IPS-NIHi11 (cell line): ENCODE data around the gene PLCB3.
A peak's percentile ranks its signal among the peaks of the same experiment; 100 is the strongest.

ENCODE experiments used
- DNase-seq: peaks from one replicate; pipeline ENCODE4 v3.0.0; 2012; ENCODE audit warnings: mixed read lengths, low spot score

PLCB3 gene

DNA sequence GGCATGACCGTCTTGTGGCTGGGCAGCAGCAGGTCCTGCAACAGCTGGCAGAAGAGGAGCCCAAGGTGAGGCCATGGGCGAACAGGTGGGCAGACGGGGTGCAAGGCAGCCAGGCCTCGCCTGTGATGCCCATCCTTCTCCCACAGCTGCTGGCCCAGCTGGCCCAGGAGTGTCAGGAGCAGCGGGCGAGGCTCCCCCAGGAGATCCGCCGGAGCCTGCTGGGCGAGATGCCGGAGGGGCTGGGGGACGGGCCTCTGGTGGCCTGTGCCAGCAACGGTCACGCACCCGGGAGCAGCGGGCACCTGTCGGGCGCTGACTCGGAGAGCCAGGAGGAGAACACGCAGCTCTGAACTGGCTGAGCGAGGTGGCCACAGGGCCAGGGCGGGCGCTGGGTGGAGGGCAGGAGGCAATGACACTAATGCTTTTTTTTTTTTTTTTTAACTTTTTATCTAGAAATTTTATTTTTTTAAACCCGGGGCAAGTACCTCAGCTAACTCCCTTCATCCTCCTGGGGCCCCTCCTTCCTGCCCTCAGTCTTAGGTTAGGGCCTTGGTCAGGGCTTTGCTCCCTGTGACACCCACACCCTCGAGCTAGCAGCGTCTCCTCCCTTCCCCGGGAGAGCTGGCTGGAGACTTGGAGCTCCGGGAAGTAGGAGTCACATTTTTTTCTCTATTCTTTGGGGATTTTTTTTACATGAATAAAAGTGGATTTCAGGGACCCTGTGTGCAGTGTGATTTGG is 16.0 kb downstream of the PLCB3 start:
- no peak for DNase-seq

DNA sequence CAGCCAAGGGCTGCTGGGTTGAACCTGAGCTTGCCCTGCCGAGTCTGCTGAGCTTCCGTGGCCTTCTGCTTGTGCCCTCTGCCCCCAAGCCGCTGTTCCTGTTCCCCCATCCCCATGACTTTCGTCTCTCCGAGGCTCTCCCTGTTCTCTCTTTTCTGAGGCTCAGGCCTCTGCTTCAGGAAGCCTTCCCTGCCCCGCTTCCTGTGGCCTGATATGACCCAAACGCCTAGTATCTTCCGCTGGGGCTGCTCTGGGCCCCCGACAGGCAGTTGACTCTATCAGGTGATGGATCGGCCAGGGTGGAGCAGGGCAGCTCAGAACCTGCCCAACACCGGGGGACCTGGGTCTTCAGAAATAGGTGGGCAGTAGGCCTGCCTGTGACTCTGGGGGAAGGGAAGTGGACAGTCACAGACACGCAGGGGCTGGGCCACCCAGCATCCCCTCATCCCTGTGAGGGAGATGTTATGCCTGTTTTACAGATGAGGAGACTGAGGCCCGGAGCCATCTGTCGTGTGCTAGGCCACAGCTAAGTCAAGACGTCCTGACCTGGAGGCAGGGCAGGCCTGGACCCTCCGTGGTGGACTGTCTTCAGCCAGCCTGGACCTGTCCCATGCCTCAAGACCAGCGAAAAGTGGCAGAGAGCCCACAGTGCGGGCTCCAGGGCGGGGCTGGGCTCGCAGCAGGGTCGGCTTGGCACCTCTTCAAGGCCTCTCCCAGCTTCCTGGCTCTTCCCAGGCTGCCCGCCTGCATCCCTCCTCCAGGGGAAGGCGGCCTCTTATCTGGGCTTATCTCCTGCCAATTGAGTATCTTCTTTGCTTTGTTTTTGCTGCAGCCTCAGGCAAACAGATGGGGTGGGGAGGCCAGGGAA is 16.9 kb downstream of the PLCB3 start:
- DNase-seq = no peak

DNA sequence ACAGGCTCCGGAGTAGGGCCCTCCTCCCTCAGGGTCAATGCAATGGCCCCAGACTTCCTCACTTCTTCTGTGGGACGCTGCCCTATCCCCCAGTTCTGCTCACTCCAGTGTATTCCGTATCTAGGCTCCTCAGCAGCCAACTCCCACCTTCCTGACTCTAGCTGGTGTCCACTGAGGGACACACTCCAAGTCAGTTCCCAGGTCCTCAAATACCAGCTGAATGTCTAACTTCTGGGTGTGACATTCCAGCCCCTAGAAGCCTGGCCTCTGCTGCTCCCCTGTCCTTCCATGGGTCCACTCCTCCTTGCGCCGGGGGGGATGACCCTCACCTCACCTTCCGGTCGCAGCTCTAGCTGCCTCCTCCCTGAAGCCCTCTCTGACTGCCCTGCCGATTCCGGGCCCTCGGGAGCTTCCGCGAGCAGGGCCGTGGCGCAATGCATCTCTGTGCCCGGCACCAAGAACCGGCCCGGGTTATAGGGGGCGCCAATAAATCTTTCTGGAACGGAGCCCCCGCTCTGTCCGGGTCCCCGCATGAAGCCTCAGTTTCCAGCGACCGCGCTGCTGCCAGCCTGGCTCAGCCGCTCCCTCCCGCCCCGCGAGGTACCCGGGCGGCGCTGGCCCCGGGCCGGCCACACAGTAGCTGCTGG is 17.7 kb downstream of the PLCB3 start:
- DNase-seq = no peak

DNA sequence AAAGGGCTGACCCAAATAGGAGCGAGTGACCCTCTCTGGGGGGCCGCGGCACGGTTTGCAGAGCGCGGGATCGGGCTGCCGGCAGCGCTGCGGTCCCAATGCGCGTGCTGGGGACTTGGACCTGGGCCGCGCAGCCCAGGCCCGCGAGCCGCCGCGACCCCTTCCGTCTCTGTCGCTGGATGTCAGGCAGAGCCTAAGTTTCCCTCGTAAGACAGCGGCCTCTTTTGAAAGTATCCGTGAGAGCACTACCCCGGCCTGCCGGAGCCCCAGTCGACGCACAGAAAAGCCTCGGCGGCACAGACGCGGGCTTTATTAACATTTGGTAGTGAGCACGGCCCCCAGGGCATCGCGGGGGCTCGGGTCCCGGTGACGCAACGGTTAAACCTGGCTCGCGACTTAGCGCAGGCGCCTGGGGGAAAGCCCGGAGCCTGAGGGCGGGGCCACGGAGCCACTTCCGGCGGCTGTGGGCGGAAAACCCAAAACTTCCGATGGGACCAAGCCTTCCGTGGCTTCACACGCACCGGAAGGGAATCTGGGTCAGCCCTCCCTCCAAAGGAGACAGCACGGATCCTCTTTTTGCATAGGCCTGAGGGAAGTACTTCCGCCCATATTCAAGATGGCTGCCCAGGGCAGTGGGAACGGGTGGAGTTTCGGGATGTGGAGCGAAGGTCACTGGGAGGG is 18.4 kb downstream of the PLCB3 start:
- DNase-seq = peak; percentile 82

DNA sequence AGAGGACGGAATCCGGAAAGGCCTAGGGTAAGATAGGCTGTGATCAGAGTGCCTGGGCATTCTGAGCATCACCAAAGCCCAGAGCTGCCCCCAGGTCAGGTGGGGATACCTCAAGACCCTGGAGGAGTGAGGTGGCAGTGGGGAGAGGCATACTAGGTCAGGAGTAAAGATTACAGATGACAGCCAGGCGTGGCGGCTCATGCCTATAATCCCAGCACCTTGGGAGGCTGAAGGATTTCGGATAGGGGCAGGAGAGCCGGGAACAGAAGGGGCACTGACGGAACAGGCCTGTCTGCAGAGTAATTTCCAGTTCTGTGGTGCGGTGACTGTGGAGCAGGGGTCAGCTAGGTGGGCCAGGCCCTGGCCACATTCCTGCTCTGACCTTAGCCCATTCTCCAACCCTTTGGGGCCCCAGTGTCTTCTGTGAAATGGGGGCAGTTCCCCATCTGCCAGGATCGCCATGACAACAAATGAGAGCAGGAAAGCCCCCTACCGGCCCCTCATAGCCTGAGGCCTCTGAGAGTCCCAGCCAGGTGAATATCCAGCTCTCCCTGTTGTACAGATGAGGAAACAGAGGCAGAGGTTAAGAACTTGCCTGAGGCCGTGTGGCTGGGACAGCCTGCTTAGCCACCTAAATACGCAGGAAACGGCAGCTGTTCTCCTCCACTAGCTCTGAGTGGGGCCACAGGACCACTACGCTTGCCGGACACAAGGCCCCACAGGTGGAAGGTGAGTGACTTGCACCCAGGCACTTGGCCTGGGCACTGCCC is 23.9 kb downstream of the PLCB3 start:
- DNase-seq = no peak

DNA sequence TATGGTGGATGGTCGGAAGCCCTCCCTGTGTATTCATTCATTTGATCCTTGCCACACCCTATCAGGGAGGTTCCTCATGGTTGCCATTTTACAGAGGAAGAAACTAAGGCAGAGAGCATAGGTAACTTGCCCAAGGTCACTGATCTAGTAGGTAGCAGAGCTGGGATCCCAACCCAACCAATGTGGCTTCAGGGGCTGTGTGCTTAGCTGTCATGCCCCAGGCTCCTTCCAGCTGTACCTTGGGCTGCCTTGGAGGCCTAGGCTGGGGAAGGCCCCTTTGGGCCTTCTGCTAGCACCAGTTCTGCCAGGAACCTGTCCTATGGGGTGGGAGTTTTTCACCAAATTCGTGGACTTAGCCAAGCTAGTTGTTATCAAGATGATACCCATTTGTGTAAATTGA is 24.5 kb downstream of the PLCB3 start:
- DNase-seq = no peak

DNA sequence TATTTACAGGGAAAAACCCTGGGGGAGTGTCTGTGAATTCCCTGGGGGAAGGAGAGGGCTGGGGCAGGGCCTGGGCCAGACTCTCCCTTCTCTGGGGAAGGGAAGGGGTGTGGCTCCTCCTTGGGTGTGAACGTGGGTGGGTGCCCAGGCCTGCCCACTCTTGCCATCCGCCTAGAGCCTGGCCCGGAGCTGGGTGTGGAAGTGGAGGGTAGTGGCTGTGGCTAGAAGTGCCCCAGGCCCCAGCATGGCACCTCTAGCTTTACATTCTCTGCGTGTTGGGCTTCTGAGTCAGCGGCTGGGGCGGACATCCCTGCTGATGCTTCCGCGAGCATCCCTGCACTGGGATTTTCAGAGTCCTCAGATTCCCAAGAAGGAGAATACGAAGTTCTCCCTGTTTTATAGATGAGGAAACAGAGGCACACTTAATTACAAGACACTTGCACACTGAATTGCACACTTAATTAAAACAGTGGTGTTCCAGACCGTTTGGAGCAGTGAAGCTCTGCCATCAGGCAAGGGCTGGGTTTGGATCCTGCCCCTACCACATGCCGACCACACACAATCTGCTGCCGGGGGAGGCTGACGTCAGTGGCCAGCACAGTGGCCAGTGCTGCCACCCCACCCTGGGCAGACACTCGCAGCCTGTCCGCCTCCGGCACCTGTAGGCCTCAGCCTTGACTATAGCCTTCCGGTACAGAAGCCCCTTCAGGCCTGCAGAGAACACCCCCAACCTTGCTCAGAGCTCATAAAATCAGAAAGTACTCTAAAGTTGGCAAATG is 25.5 kb downstream of the PLCB3 start:
- DNase-seq = no peak

DNA sequence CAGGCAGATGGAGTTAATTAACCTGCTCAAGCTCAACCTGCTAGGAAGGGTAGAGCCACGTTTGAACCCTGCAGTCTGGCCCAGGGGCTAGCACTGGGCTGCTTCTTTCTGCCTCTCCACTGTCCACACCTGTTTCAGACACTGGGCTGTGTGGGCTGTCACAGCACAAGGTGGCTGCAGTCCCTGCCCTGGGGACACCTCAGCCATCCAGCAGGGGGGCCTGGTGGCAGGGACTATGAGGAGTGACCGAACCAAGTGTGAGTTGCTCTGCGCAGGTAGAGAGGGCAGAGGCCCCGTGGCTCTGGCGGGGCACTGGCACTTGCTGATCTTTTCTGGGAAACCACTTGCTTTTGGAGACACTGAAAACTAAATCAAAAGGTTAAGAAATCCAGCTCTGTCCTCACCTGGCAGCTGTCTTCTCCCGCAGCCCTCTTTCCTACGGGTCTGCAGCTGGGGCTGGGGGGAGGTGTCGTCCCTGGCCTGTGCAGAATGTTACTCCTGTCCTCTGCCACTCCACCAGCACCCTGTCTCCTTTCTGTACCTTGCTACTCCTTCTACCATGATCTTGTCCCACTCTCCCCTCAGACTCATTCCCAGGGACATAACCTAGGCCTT is 27.4 kb downstream of the PLCB3 start:
- no peak for DNase-seq

DNA sequence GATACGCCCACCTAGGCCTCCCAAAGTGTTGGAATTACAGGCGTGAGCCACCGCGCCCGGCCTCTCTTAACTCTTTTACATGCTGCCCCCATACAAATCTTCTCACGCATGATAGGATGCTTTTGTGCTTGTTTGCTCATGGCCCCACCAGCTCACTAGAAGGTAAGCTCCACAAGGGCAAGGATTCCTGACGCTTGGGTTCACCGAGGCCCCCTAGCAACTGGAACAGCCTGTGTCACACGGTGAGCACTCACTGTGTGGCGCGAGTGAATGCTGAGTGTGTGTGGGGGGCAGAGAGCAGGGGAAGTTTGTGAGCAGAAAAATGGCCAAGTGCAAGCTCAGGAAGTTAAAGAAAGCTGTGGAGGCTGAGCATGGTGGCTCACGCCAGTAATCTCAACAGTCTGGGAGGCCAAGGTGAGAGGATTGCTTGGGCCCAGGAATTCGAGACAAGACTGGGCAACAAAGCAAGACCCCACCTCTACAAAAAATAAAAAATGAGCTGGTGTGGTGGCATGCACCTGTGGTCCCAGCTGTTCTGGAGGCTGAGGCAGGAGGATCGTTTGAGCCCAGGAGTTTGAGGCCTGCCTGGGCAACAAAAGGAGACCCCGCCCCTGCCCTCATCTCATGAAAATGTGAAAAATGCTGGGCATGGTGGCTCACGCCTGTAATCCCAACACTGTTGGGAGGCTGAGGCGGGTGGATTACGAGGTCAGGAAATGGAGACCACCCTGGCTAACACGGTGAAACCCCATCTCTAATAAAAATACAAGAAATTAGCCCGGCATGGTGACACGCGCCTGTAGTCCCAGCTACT is 30.8 kb downstream of the PLCB3 start:
- DNase-seq = no peak

DNA sequence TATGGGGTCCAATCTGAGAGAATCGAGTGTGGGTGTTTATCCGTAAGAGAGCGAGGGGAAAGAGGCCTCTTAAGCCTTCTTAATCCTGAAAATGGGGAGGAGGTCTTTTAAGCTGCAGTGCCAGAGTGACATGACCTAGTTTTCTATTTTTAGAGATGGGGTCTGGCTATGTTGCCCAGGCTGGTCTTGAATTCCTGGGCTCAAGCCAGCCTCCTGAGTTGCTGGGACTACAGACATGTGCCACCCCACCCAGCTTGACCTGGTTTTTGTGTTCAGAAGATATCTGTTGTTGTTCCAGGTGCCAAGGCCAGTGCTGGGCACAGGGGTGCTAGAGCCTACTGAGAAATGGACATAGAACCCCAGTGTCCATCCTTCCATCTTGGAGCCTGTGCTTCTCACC is 31.8 kb downstream of the PLCB3 start:
- no peak for DNase-seq

DNA sequence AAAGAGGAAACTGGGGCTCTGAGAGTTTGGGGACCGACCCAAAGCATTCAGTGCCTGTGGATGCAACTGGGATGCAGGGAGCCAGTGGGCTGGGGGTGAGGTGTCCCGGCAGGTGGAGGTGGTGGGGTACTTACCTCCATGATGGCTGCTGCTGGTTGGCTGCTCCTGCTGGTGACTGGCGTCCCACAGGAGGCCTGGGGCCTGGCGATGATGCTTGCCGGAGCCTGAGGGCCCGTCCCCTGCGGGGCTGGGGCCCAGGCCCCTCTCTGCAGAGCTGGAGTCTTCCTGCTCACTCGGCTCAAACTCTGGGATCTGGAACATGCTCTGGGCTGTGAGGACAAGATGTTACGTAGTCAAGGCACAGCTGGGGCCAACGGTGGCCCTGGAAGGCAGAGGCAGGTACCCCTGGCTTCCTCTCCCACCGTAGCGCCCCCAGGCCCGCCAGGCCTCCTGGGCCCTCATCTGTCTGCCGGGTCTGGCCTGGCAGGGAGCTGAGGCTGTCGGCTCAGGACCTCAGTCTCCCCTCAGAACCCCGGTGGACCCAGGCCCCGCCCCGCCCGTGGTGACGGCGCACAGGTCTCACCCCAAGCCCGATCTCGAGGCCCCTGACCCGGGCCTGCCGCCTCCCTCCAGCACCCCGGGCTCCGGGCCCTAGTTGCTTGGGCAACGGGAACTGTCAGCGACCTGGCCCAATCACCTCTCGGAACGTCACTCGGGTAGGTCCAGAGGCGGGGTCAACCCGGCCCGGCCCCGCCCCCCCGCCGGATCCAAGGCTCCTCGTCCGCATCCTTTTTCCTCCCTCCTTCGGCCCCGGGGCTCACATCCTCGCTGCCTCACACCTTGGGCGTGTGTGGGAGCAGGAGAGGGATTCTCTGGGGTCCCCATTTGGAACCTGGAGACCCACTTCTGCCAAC is 33.0 kb downstream of the PLCB3 start, which contains the start of gene BAD:
BAD (minus strand) TSS at position 618 of the 914 bp plus-strand sequence; CDS start at position 321, 297 bp downstream.
- peak; percentile 99 for DNase-seq

DNA sequence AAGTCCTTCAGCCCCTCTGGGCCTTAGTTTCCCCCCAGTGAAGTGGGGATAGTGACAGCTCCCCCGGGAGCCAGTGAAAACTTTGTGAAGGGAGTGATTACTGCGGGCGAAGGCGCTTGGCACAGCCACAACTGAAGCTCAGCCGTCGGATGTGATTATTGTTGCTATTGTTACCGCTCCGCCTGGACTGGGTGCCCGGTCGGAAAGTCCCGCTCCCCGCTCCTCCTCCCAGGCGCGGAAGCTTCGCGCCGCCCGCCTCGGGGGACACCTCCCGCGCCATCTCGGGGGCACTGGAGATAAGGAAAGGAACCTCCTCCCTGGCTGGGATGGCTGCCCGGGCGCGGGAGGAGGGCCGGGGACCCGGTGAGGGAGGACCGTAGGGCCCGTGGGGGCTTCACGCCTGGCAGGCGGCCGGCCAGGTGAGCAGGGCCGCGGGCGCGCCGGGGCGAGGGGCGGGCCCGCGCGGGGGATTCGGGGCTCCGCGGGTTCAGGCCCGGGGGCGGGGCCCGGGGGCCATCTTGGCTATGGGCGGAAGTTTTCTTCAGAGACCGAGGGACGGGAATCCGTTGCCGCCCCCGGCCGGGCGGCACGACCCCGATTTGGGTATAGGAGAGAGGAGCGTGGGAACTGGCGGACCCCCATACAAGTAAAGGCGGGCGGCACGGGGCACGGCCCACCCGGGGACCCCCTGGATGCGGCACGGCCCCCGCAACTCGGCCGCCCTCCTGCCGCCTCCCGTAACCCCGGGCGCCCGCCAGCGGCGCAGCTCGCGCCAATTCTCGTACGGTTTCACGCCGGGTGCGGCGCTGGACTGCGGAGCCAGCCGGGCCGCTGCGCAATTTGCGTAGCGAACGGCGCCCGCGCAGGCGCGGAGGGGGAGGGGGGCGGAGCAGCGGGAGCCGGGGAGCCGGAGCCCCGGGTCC is 33.9 kb downstream of the PLCB3 start, which contains the start of gene GPR137:
GPR137 (plus strand) TSS at position 887 of the 923 bp plus-strand sequence. CDS start 677 bp downstream, outside the sequence.
- peak; percentile 94 for DNase-seq

DNA sequence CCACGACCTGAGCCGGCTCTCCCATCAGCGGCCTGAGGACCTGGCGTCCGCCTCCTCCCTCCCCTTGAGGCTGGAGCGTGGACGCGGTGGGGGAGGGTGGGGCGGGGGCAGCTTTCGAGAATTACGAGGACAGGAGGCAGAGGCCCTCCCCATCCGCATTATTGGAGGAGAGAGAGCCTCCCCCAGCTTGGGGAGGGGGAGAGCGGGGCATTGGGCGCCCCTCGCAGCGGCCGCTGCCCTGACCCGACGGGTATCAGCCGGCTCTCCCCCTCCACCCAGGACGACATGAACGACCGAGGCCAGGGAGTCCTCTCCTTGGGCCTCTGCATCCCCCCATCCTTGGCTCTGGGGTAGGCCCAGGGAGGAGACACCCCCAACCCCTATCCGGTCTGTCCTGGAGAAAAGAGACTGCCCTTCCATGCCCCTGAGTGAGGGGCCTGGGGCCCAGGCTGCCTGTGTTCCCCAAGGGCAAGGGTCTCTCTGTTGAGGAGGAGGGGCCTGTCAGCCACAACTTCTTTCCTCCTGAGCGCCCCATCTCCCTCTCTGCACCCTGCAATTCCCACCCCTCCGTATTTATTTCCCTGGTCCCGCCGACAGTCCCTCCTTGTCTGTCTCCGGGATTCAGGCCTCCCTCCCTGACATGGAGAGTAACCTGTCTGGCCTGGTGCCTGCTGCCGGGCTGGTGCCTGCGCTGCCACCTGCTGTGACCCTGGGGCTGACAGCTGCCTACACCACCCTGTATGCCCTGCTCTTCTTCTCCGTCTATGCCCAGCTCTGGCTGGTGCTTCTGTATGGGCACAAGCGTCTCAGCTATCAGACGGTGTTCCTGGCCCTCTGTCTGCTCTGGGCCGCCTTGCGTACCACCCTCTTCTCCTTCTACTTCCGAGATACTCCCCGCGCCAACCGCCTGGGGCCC is 34.8 kb downstream of the PLCB3 start:
- no peak for DNase-seq

DNA sequence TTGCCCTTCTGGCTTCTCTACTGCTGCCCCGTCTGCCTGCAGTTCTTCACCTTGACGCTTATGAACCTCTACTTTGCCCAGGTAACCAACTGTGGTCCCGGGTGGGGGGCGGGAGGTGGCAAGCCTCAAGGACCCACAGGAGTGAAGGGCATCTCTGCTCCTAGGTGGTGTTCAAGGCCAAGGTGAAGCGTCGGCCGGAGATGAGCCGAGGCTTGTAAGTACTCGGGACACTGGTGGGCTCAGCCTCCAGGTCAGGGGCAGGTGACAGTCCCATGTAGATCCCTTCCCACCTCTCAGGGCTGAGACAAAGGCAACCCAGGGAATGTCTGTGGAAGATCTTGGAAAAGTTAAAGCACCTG is 35.5 kb downstream of the PLCB3 start:
- DNase-seq = no peak

DNA sequence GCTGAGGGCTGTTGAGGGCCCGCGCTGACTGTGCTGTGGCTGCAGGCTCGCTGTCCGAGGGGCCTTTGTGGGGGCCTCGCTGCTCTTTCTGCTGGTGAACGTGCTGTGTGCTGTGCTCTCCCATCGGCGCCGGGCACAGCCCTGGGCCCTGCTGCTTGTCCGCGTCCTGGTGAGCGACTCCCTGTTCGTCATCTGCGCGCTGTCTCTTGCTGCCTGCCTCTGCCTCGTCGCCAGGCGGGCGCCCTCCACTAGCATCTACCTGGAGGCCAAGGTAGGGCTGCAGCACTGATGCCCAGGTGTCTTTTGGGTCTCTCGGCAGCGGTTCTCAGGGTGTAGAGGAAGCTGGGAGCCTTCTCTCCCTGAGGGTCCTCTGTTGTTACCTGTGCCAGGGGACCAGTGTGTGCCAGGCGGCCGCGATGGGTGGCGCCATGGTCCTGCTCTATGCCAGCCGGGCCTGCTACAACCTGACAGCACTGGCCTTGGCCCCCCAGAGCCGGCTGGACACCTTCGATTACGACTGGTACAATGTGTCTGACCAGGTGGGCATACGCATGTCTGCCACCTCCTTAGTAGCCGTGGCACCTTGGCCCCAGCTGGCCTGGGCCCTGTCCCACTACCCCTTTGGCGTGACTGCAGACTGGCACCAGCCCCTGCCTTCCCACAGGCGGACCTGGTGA is 36.5 kb downstream of the PLCB3 start:
- DNase-seq = no peak
